OCI-LY7 (cell line): ENCODE measurements around the gene FBXL14.

Experiments used
- EZH2phosphoT487 ChIP-seq: fragments of 200-600 bp; sonication (generic); IDR thresholded peaks from 2 replicates; pipeline ENCODE4 v1.6.1; 2018; ENCODE audit warnings: low read depth, borderline replicate concordance, mild to moderate bottlenecking, mixed run types, antibody characterized with exemption, low read length, moderate library complexity, mixed read lengths
- TF ChIP-seq, protein P1 (sequence below): fragments of 200-600 bp; sonication (generic); conservative IDR thresholded peaks from 2 replicates; pipeline ENCODE4 v1.5.1; 2014; ENCODE audit warnings: mild to moderate bottlenecking, antibody characterized with exemption, low read length, moderate library complexity, mixed read lengths

DNA sequence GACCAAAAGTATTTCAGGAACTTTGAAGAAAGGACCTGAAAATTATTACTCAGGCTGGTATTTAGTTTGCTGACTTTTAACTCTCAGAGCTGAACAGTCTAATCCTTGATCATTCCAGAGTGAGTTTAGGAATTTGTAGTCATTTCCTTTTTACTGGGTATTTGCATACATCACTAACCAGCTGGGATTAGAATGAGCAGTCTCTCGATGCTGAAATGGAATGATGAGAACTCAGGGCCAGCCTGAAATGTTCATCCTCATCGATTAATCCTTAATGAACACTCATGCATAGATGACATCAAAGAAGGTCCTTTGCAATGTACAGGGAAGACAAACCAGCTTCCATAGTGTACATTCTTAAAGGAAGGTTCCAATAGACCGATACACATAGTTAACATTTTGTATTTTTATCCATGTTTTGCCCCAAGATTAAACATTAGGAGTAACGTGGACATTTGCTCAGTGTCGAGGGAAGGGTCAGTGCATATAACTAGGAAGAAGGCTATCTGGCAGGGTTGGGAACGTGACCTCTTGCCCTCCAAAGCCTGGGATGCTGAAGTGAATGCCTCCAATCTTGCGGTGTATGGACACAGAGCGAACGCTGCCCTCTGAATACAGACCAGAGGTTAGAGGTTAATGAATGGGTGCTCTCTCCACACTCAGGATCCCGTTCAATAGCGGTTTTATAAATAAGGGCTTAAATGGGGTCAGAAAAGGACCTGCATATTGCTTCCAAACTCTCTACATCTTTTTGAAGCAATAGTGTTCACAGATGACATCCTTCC, 14.5 kb downstream of the FBXL14 start:
- TF ChIP-seq, protein P1, sequence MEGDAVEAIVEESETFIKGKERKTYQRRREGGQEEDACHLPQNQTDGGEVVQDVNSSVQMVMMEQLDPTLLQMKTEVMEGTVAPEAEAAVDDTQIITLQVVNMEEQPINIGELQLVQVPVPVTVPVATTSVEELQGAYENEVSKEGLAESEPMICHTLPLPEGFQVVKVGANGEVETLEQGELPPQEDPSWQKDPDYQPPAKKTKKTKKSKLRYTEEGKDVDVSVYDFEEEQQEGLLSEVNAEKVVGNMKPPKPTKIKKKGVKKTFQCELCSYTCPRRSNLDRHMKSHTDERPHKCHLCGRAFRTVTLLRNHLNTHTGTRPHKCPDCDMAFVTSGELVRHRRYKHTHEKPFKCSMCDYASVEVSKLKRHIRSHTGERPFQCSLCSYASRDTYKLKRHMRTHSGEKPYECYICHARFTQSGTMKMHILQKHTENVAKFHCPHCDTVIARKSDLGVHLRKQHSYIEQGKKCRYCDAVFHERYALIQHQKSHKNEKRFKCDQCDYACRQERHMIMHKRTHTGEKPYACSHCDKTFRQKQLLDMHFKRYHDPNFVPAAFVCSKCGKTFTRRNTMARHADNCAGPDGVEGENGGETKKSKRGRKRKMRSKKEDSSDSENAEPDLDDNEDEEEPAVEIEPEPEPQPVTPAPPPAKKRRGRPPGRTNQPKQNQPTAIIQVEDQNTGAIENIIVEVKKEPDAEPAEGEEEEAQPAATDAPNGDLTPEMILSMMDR, result no peak
- no peak for TF ChIP-seq EZH2phosphoT487
